Fibroblast of mammary gland (primary cell): ENCODE data around the gene ST6GALNAC4.

ENCODE experiments used
- DNase-seq: peaks from one replicate; pipeline ENCODE4 v3.0.0-alpha.2; 2010; ENCODE audit warnings: low read depth
- H3K4me3 ChIP-seq: 2 replicates; pipeline ENCODE4 v1.5.1; 2011; ENCODE audit warnings: low read depth, mild to moderate bottlenecking, low read length, moderate library complexity; ENCODE audit not compliant: control insufficient read depth
- CTCF ChIP-seq: conservative IDR thresholded peaks from 2 replicates; pipeline ENCODE4 v1.5.1; 2011; ENCODE audit warnings: low read depth, low read length, inconsistent platforms; ENCODE audit not compliant: control insufficient read depth, insufficient read depth

Gene ST6GALNAC4

GRCh38 chr9:127954831-127955293, 38.0 kb upstream of the ST6GALNAC4 start:
- no peak overlapping the region for H3K4me3 ChIP-seq
- no peak for TF ChIP-seq CTCF
- DNase-seq = no peak

GRCh38 chr9:127953768-127954505, 37.1 kb upstream of the ST6GALNAC4 start:
- TF ChIP-seq CTCF = no peak
- no peak overlapping the region for H3K4me3 ChIP-seq
- DNase-seq = no peak

- no peak for TF ChIP-seq CTCF
- H3K4me3 ChIP-seq = no peak overlapping the region
- DNase-seq = no peak
These were observed 36.3 kb upstream of the ST6GALNAC4 start for GRCh38 chr9:127953154-127953553.

- no peak for DNase-seq
- H3K4me3 ChIP-seq = no peak overlapping the region
- no peak for TF ChIP-seq CTCF
These were observed 33.9 kb upstream of the ST6GALNAC4 start for GRCh38 chr9:127950513-127951289.

- DNase-seq = no peak
- H3K4me3 ChIP-seq = no peak overlapping the region
- no peak for TF ChIP-seq CTCF
These were observed 33.1 kb upstream of the ST6GALNAC4 start for GRCh38 chr9:127949827-127950512.

- no peak overlapping the region for H3K4me3 ChIP-seq
These were observed 31.2 kb upstream of the ST6GALNAC4 start for GRCh38 chr9:127947841-127948710.

More at GRCh38 chr9:127947841-127948710, 31.2 kb upstream of the ST6GALNAC4 start:
- DNase-seq = no peak
- TF ChIP-seq CTCF = no peak
